Subcutaneous abdominal adipose tissue (tissue), 5 donors: ENCODE results near the gene LPAR6.
A peak's percentile ranks its signal among the peaks of the same experiment; 100 is the strongest.
"Not testable (repeated sequence)": the region's sequence is repeated elsewhere in the genome, so short reads cannot be mapped to it uniquely, and the experiment has no call there.

Experiments used
- H3K27ac ChIP-seq: one replicate; pipeline ENCODE4 v1.7.0; 2013; ENCODE audit warnings: low read depth, mild to moderate bottlenecking, inconsistent platforms, low read length, moderate library complexity
- H3K27me3 ChIP-seq, 5 donors: one replicate each; pipeline ENCODE4 v1.7.0; 2013; ENCODE audit warnings: low read length in 5 of 5, inconsistent platforms in 1 of 5; ENCODE audit not compliant: control insufficient read depth in 5 of 5, insufficient read depth in 4 of 5
- H3K36me3 ChIP-seq, 5 donors: one replicate each; pipeline ENCODE4 v1.7.0; 2013; ENCODE audit warnings: low read length in 5 of 5; ENCODE audit not compliant: control insufficient read depth in 5 of 5, insufficient read depth in 5 of 5
- H3K4me1 ChIP-seq, 5 donors: one replicate each; pipeline ENCODE4 v1.7.0; 2013; ENCODE audit warnings: low read length in 5 of 5, mild to moderate bottlenecking in 3 of 5, moderate library complexity in 1 of 5; ENCODE audit not compliant: control insufficient read depth in 5 of 5, insufficient read depth in 5 of 5
- H3K4me3 ChIP-seq, 5 donors: one replicate each; pipeline ENCODE4 v1.7.0; 2013; ENCODE audit warnings: low read length in 5 of 5, low read depth in 1 of 5
- H3K9ac ChIP-seq, 5 donors: one replicate each; pipeline ENCODE4 v1.7.0; 2013; ENCODE audit warnings: low read length in 5 of 5, mild to moderate bottlenecking in 4 of 5, moderate library complexity in 3 of 5
- H3K9me3 ChIP-seq, 5 donors: one replicate each; pipeline ENCODE4 v1.7.0; 2013; ENCODE audit warnings: low read length in 5 of 5; ENCODE audit not compliant: control insufficient read depth in 5 of 5
- donor health status: healthy.
- donor health status: healthy.
- donor health status: healthy.
- donor health status: healthy.
- donor health status: healthy.

The LPAR6 gene

GRCh38 chr13:48437371-48437770 lies 24.5 kb upstream of the LPAR6 start:
- Histone ChIP-seq H3K36me3 (no peaks in the 10 kb centered on the region), H3K27me3 (no peaks in the 10 kb centered on the region), H3K9me3 (no peaks in the 10 kb centered on the region), H3K4me1 (peaks cover 0 to 26% (median 18%) of the 10 kb centered on the region in 5 donors), H3K9ac (peak overlapping the region in 2 of 5 donors; percentile 39 to 42), H3K27ac (peak overlapping the region; percentile 80), H3K4me3 (peak overlapping the region in 3 of 5 donors; percentile 3 to 29 (median 4))

GRCh38 chr13:48436661-48437288 lies 23.9 kb upstream of the LPAR6 start:
- Histone ChIP-seq H3K4me3 (peak overlapping the region in 2 of 5 donors; percentile 3 to 29), H3K9ac (peak overlapping the region in 4 of 5 donors; percentile 0 to 42 (median 36)), H3K9me3 (no peaks in the 10 kb centered on the region), H3K27me3 (no peaks in the 10 kb centered on the region), H3K4me1 (peaks cover 0 to 32% (median 23%) of the 10 kb centered on the region in 5 donors), H3K36me3 (no peaks in the 10 kb centered on the region), H3K27ac (peak overlapping the region; percentile 80)

- H3K4me1 ChIP-seq = peaks cover 0 to 43% (median 26%) of the 10 kb centered on the region in 5 donors
- H3K27ac ChIP-seq = no peak overlapping the region
- no peaks in the 10 kb centered on the region for H3K9me3 ChIP-seq
- H3K36me3 ChIP-seq = no peaks in the 10 kb centered on the region
- no peak overlapping the region for H3K9ac ChIP-seq
- H3K27me3 ChIP-seq = no peaks in the 10 kb centered on the region
- H3K4me3 ChIP-seq = no peak overlapping the region
Measured at GRCh38 chr13:48434200-48434599, 21.3 kb upstream of the LPAR6 start.

- Histone ChIP-seq H3K27me3 (no peaks in the 10 kb centered on the region), H3K36me3 (no peaks in the 10 kb centered on the region), H3K4me1 (peaks cover 0 to 46% (median 19%) of the 10 kb centered on the region in 5 donors), H3K27ac (peak overlapping the region; percentile 67), H3K9ac (peak overlapping the region in 3 of 5 donors; percentile 25 to 68 (median 39)), H3K9me3 (no peaks in the 10 kb centered on the region), H3K4me3 (peak overlapping the region in 2 of 5 donors; percentile 0 to 13)
Measured at GRCh38 chr13:48431987-48432615, 19.2 kb upstream of the LPAR6 start.

DNA sequence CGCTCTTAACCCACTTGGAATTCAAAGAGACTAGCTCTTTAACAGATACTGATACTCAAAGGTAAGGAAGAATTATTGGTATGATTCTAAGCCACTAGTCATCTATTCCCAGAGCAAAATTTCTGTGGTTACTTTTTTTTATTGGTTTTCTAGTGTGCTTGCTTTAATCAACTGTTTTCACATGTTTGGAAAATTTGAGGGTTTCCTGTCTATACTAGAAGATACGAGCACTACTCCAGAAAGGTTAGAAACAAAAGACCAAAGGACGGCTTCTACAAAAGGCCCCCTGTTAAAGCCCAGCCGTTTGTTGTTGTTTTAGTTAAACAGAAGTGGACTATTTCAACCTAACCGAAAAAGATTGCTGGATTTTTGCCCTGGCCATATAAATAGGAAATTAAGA lies 18.5 kb upstream of the LPAR6 start:
- H3K9me3 ChIP-seq = no peaks in the 10 kb centered on the region
- no peak overlapping the region for H3K4me3 ChIP-seq
- no peaks in the 10 kb centered on the region for H3K27me3 ChIP-seq
- peak overlapping the region; percentile 67 for H3K27ac ChIP-seq
- H3K9ac ChIP-seq = peak overlapping the region in 1 of 5 donors; percentile 39
- H3K36me3 ChIP-seq = peaks cover 0 to 3% (median 0%) of the 10 kb centered on the region in 5 donors
- peaks cover 0 to 42% (median 16%) of the 10 kb centered on the region in 5 donors for H3K4me1 ChIP-seq

GRCh38 chr13:48429886-48430285 lies 17.0 kb upstream of the LPAR6 start:
- H3K27ac ChIP-seq = no peak overlapping the region
- peaks cover 0 to 40% (median 16%) of the 10 kb centered on the region in 5 donors for H3K4me1 ChIP-seq
- no peaks in the 10 kb centered on the region for H3K27me3 ChIP-seq
- H3K36me3 ChIP-seq = peaks cover 0 to 3% (median 0%) of the 10 kb centered on the region in 5 donors
- no peaks in the 10 kb centered on the region for H3K9me3 ChIP-seq
- no peak overlapping the region for H3K4me3 ChIP-seq
- no peak overlapping the region for H3K9ac ChIP-seq

- no peaks in the 10 kb centered on the region for H3K27me3 ChIP-seq
- peaks cover 0 to 3% (median 0%) of the 10 kb centered on the region in 5 donors for H3K36me3 ChIP-seq
- peaks cover 0 to 38% (median 16%) of the 10 kb centered on the region in 5 donors for H3K4me1 ChIP-seq
- H3K4me3 ChIP-seq = no peak overlapping the region
- peak overlapping the region; percentile 21 for H3K27ac ChIP-seq
- H3K9ac ChIP-seq = no peak overlapping the region
- no peaks in the 10 kb centered on the region for H3K9me3 ChIP-seq
Measured at GRCh38 chr13:48429036-48429435, 16.1 kb upstream of the LPAR6 start.

DNA sequence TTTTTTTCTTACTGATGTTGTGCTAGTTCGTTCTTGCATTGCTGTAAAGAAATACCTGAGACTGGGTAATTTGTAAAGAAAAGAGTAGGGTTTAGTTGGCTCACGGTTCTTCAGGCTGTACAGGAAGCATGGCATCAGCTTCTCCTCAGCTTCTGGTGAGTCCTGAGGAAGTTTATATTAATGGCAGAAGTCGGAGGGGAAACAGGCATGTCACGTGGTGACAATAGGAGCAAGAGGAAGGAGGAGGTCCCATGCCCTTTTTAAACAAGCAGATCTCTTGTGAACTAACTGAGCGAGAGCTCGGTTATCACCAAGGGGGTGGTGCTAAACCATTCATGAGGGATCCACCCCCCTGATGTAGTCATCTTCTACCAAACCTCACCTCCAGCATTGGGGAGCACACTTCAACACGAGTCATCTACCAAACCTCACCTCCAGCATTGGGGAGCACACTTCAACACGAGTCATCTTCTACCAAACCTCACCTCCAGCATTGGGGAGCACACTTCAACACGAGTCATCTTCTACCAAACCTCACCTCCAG lies 13.9 kb upstream of the LPAR6 start:
- peaks cover 0 to 29% (median 8%) of the 10 kb centered on the region in 5 donors for H3K4me1 ChIP-seq
- not testable (repeated sequence) for H3K36me3 ChIP-seq, H3K9ac ChIP-seq, H3K27ac ChIP-seq, H3K9me3 ChIP-seq, H3K4me3 ChIP-seq, H3K27me3 ChIP-seq

GRCh38 chr13:48426052-48426451 lies 13.1 kb upstream of the LPAR6 start:
- peaks cover 0 to 3% (median 0%) of the 10 kb centered on the region in 5 donors for H3K36me3 ChIP-seq
- H3K27ac ChIP-seq = no peak overlapping the region
- H3K4me3 ChIP-seq = no peak overlapping the region
- H3K9ac ChIP-seq = no peak overlapping the region
- peaks cover 0 to 22% (median 2%) of the 10 kb centered on the region in 5 donors for H3K4me1 ChIP-seq
- H3K27me3 ChIP-seq = no peaks in the 10 kb centered on the region
- peaks cover 0 to 3% (median 0%) of the 10 kb centered on the region in 5 donors for H3K9me3 ChIP-seq

DNA sequence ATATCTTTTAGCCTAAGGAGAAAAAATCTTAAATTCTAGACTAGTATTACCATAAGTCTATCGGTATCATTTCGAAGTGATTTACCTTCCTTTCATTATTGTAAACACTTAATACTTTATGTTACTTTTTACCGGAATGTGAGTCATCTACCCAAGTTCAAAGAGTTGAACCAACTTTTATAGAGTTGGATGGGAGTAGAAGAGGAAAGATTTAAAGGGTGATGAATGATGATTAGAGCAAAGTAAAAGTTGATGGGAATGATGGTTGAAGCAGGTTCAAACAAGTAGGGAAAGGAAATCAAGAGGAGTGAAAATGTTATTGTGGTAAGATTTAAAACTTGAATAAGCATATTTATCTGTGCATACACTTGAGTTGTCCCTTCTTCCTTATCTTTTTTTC lies 11.3 kb upstream of the LPAR6 start:
- H3K9me3 ChIP-seq = peaks cover 0 to 3% (median 0%) of the 10 kb centered on the region in 5 donors
- no peak overlapping the region for H3K4me3 ChIP-seq
- no peak overlapping the region for H3K27ac ChIP-seq
- H3K36me3 ChIP-seq = peaks cover 0 to 3% (median 0%) of the 10 kb centered on the region in 5 donors
- H3K9ac ChIP-seq = no peak overlapping the region
- no peaks in the 10 kb centered on the region for H3K27me3 ChIP-seq
- H3K4me1 ChIP-seq = peaks cover 0 to 15% (median 0%) of the 10 kb centered on the region in 5 donors
